GM21529 (cell line): ENCODE data around the gene SLC2A13.
"Not testable (repeated sequence)": the region's sequence is repeated elsewhere in the genome, so short reads cannot be mapped to it uniquely, and the experiment has no call there.

Source experiments
- ATAC-seq: cut with Tn5 transposase; IDR thresholded peaks from one replicate; pipeline ENCODE4 v1.9.1; 2021; ENCODE audit not compliant: unreplicated experiment

Gene SLC2A13

DNA sequence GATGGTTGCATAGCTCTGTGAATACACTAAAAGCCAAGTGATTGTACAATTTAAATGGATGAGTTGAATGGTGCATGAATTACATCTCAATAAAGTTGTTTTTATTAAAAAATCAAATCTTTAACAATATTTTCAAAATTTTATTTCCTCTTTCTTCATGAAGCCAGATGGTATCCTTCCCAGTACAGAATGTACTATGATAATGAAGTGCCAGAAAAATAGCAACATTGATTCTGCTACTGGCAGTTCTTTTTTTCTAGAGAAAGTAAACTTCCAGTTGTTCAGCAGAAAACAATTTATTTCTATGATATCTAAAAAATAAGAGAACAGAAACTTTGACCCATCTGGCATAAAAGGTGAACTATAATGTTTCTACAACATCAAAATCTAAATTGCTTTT, 61.5 kb downstream of the SLC2A13 start:
- ATAC-seq = no peak

DNA sequence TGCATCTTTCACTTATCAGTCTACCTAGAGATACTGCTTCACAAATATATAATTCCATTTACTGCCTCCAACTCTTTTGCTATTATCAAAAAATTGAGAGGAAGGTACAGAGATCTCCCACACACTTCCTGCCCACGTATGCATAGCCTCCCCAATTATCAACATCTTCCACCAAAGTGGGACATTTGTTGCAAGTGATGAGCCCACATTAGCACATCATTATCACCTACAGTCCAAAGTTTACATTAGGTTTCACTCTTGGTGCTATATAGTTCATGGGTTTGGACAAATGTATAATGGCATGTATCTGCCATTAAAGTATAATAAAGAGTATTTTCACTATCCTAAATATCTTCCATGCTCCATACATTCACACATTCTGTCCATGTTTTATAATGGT, 66.3 kb downstream of the SLC2A13 start:
- ATAC-seq = no peak

GRCh38 chr12:40038619-40039018, 67.3 kb downstream of the SLC2A13 start:
- no peak for ATAC-seq

GRCh38 chr12:40034712-40035111, 71.2 kb downstream of the SLC2A13 start:
- ATAC-seq = no peak

DNA sequence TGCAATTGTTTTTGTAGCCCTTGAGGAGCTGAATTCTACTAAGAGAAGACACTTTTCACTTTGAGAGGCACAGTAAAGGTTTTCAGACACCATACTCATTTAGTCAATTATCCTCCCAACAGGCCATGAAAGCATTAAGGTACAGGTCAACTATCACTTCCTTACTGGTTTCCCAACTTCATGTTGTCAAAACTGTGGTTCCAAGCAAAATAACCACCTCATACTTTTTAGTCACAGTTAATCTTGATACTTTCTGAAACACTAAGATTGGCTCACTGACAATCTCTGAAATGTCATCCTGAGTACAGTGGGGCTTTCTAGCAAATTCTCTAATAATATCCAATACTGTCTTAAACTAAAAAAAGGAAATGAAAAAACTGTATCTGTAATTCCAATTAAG, 71.7 kb downstream of the SLC2A13 start:
- ATAC-seq = no peak

DNA sequence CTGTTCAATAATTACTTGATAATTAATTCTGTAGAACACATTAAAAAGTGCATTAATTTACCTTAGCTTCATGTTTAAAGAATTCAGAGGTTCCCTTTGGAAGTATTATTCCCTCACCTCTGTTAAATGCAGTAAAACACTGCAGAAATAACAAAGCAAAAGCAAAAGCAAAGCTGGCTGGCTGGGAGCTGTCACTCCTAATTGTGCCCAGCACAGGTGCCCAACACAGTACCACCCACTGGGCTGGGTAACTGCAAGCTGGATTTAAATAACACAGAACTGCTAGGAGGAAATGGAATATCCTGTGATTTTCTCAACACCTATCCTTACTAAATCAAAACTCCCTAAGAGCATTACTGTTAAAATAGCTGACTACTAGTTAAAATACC, 72.6 kb downstream of the SLC2A13 start:
- no peak for ATAC-seq

DNA sequence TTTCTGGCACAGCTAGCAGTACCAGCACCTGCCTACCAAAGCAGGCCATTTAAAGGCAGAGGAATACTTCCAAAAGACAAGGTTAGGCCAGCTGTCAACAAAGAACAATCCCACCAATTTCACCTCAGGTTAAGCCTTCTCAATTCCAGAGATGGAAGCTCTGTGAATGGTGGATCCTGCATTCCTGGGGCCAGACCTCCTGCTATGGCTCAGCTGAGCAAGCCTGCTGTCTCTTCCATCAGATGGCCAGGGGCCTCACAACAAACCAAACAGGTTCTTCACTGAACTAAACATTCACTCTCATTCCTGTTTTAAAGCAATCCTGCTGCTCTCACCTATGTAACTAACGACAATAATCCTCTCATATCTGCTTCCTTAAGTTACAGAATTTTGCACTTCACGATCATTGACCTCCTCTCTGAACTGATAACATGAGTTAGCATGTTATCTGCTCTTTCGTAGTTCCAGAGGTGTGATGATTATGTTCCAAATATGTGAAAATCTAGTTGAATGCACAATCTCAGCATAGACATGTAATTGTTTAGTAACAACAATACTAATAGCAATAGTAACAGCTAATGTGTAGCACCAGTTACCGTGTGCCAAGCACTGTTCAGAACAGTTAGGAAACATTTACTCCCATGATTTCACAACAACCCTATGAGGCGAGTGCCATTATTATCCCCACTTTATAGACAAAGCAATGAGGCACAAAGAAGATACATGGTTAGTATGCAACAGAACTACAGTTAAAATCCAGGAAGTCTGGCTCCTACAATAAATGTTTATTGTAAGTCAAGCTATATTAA, 73.2 kb downstream of the SLC2A13 start:
- no peak for ATAC-seq

GRCh38 chr12:40031965-40032364, 73.9 kb downstream of the SLC2A13 start:
- ATAC-seq = no peak

GRCh38 chr12:40030970-40031369, 74.9 kb downstream of the SLC2A13 start:
- not testable (repeated sequence) for ATAC-seq

GRCh38 chr12:40028296-40028695, 77.6 kb downstream of the SLC2A13 start:
- ATAC-seq = no peak

- ATAC-seq = no peak
Observed at GRCh38 chr12:40022850-40023249, 83.0 kb downstream of the SLC2A13 start.

GRCh38 chr12:40020261-40020691, 85.6 kb downstream of the SLC2A13 start:
- ATAC-seq = no peak

- no peak for ATAC-seq
Observed at GRCh38 chr12:40017488-40017887, 88.4 kb downstream of the SLC2A13 start.

DNA sequence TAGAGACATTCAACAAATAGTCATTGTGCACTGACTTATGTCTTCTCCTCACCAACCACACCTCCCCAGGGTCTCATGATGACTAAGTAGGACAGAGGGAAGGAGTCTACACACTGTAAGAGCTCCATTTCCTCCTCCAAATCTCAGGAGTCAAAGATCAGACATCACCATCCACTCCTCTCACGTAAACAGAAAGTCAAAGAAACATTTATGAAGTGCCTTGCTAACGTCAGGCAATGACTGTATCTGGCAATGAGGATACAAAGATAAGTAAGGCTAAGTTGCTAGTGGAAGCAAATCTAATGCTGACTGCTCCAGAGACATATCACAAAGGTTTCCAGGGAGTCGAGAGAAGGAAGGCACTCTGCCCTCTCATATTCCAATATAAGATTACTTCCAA, 88.9 kb downstream of the SLC2A13 start:
- ATAC-seq = no peak

- ATAC-seq = no peak
Observed at GRCh38 chr12:40015881-40016280, 90.0 kb downstream of the SLC2A13 start.

GRCh38 chr12:40015345-40015744, 90.5 kb downstream of the SLC2A13 start:
- ATAC-seq = no peak

GRCh38 chr12:40013847-40014246, 92.0 kb downstream of the SLC2A13 start:
- ATAC-seq = no peak

DNA sequence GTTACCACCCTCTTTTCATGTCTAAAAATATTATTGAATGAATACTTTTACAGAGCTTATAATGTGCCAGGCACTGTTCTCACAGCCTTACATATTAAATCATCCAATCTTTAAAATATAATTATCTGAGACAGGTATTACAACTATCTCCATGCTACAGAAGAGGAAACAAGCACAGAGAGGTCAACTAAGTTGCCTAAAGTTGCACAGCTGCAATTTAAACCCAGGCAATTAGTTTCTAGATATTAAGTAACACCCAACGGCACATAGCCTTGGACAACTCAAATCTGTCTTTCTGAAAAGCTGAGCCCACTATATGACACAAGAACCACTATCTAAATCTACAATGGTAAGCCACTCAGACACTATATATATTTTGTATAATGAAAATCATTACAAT, 92.6 kb downstream of the SLC2A13 start:
- no peak for ATAC-seq

- ATAC-seq = no peak
Observed at GRCh38 chr12:40012711-40013110, 93.2 kb downstream of the SLC2A13 start.

DNA sequence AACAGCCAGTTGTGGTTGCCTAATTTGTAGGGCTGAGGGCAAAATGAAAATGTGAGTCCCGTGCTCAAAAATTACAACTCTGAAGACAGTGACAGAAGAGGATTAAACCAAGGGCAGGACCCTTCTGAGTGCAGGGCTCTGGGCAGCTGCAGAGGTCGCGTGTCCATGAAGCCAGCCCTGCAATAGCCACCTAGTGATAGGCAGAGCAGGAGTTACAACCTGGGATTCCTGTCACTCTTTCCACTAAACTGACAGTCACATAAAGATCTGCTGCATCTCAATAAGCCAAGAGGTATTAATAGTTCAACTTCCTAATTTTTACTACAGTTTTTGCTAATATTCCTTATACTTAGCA, 94.1 kb downstream of the SLC2A13 start:
- ATAC-seq = peak; percentile 18

- ATAC-seq = peak; percentile 97
Observed at GRCh38 chr12:40010899-40011774, 94.7 kb downstream of the SLC2A13 start.
